Stimulated activated naive B cell treated with anti-CD40 and anti-IgM and Interleukin-4, amounts not matched to agents 10 μg/mL and 1 μg/mL and 100 μg/mL, for 72 hours (primary cell): ENCODE measurements around the gene ZNF516.

Source experiments
- ATAC-seq, 2 donors: fragments of 150-1000 bp; cut with Tn5 transposase; replicated peaks; 2 replicates each; pipeline ENCODE4 v1.10.0; 2021; ENCODE audit warnings: moderate library complexity in 1 of 2
- DNase-seq: peaks from one replicate; pipeline ENCODE4 v3.0.0; 2021
- H3K27ac Mint-ChIP-seq: one replicate; pipeline ENCODE4 v1.8.0; 2022; ENCODE audit warnings: mild to moderate bottlenecking, mixed read lengths
- H3K27me3 Mint-ChIP-seq, 2 donors: one replicate each; pipeline ENCODE4 v1.8.0; 2022; ENCODE audit warnings: mixed read lengths in 2 of 2
- H3K36me3 Mint-ChIP-seq, 2 donors: one replicate each; pipeline ENCODE4 v1.8.0; 2022; ENCODE audit warnings: mixed read lengths in 2 of 2, mild to moderate bottlenecking in 1 of 2
- H3K4me1 Mint-ChIP-seq, 2 donors: one replicate each; pipeline ENCODE4 v1.8.0; 2022; ENCODE audit warnings: mixed read lengths in 2 of 2, mild to moderate bottlenecking in 1 of 2
- H3K4me3 Mint-ChIP-seq, 2 donors: one replicate each; pipeline ENCODE4 v1.8.0; 2022; ENCODE audit warnings: mild to moderate bottlenecking in 2 of 2, mixed read lengths in 2 of 2, moderate library complexity in 1 of 2
- H3K9me3 Mint-ChIP-seq, 2 donors: one replicate each; pipeline ENCODE4 v1.8.0; 2022; ENCODE audit warnings: mixed read lengths in 2 of 2, mild to moderate bottlenecking in 1 of 2

Gene ZNF516

DNA sequence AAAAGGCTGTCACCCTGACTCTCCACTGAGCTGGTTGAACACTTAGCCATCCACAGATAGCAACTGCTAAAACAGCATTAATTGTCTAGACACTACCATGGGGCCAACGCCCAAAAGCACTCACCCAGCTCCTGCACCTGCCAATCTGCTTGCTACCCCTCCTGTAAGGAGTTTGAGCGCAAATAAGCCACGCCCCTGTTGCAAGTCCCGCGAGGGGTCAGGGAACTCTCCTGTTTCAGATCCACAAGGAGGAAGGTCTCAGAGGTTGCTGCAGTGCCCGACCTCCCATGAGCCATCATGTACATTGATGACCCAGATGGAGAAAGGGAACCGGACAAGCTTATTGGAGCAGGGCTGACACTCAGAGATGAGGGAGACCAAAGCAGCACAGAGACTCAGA is 106.8 kb downstream of the ZNF516 start:
- Mint-ChIP-seq H3K27ac (peak overlapping the region; percentile 51), H3K4me3 (no peak overlapping the region), H3K27me3 (no peaks in the 10 kb centered on the region), H3K36me3 (peaks cover 21 to 36% of the 10 kb centered on the region in 2 donors), H3K4me1 (peaks cover 41 to 61% of the 10 kb centered on the region in 2 donors), H3K9me3 (peaks cover 0 to 5% of the 10 kb centered on the region in 2 donors)
- ATAC-seq (no peak), DNase-seq (no peak)

DNA sequence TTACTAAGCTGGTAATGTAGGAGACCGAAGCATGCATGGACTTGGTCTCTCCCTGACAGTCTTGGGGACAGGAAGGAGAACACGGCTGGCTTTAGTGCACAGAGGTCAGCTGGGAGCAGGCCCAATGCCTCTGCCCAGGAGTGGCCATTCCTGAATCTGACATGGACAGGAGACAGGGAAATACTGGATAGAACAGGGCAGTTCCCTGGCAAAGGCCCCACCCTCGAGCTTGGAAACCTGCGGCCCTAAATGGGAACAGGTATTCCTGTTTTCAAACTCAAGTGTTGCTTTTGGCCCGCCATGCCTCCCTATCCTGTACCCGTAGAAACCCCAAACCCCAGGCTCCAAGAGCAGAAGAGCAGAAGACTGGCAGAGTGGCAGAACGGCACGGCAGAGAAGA is 107.4 kb downstream of the ZNF516 start:
- H3K27me3 Mint-ChIP-seq, result no peaks in the 10 kb centered on the region
- no peak overlapping the region for H3K4me3 Mint-ChIP-seq

DNA sequence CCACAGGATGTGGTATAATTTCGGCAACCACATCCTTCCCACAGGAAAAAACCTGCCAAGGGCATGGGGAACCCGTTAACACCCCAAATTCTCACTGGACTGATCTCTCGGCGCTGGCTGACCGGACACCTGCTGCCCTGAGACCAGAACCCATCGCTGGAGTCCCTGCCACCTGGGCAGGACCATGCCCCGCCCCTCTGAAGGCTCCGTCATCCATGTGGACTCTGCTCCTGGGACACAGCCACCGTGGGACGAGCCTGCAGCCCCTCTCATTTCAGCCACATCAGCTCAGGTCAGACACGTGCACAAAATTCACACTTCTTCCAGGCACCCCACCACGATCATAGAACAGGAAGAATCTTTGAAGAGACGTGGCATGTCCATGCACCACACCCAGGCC is 108.2 kb downstream of the ZNF516 start:
- Mint-ChIP-seq H3K4me3 (no peak overlapping the region), H3K9me3 (peaks cover 0 to 5% of the 10 kb centered on the region in 2 donors), H3K27ac (peak overlapping the region; percentile 37), H3K4me1 (peaks cover 37 to 63% of the 10 kb centered on the region in 2 donors), H3K36me3 (peaks cover 17 to 36% of the 10 kb centered on the region in 2 donors), H3K27me3 (no peaks in the 10 kb centered on the region)
- no peak for ATAC-seq
- no peak for DNase-seq

More for the DNA sequence above, 107.4 kb downstream of the ZNF516 start:
- no peak for DNase-seq
- Mint-ChIP-seq H3K9me3 (peaks cover 0 to 5% of the 10 kb centered on the region in 2 donors), H3K4me1 (peaks cover 41 to 65% of the 10 kb centered on the region in 2 donors), H3K27ac (no peak overlapping the region), H3K36me3 (peaks cover 21 to 36% of the 10 kb centered on the region in 2 donors)
- no peak for ATAC-seq

DNA sequence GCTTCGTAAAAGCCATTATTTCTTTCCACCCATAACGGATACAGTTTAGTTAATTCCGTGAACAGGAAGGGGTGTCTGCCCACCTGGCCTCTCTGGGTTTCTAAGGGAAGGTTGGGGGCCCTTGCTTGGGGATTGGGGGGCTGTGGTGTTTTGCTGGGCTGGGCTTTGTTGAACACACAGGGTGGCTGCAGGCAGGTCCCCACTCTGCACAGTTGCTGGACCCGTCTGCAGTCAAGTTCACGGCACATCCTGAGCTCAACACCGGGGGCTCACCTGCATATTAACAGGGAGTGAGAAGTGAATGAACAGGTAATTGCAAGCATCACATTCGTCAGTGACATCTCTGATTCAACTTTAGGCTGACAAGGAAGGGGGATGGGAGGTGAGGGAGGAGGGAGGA is 109.0 kb downstream of the ZNF516 start:
- Mint-ChIP-seq H3K27ac (no peak overlapping the region), H3K36me3 (peaks cover 13 to 29% of the 10 kb centered on the region in 2 donors), H3K4me3 (no peak overlapping the region), H3K27me3 (no peaks in the 10 kb centered on the region), H3K4me1 (peaks cover 29 to 54% of the 10 kb centered on the region in 2 donors), H3K9me3 (peaks cover 0 to 5% of the 10 kb centered on the region in 2 donors)
- ATAC-seq (no peak), DNase-seq (no peak)

DNA sequence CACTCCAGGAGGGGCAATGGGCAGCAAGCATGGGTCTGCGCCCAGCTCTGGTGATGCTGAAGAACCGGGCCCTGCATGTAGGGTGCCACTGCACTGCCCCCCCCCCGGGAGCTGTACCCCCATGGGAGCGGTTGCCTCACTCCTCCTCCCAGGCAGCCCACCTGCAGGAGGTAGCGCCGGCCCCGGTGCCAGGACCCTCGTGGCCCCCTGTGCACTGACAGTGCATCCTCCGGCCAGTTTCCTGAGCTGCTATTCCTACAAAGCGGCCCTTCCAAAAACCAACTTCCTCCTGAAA is 109.4 kb downstream of the ZNF516 start:
- Mint-ChIP-seq H3K27me3 (no peaks in the 10 kb centered on the region), H3K4me3 (no peak overlapping the region), H3K9me3 (peaks cover 0 to 5% of the 10 kb centered on the region in 2 donors), H3K36me3 (peaks cover 18 to 32% of the 10 kb centered on the region in 2 donors), H3K4me1 (peaks cover 26 to 50% of the 10 kb centered on the region in 2 donors), H3K27ac (no peak overlapping the region)
- no peak for DNase-seq
- no peak for ATAC-seq

DNA sequence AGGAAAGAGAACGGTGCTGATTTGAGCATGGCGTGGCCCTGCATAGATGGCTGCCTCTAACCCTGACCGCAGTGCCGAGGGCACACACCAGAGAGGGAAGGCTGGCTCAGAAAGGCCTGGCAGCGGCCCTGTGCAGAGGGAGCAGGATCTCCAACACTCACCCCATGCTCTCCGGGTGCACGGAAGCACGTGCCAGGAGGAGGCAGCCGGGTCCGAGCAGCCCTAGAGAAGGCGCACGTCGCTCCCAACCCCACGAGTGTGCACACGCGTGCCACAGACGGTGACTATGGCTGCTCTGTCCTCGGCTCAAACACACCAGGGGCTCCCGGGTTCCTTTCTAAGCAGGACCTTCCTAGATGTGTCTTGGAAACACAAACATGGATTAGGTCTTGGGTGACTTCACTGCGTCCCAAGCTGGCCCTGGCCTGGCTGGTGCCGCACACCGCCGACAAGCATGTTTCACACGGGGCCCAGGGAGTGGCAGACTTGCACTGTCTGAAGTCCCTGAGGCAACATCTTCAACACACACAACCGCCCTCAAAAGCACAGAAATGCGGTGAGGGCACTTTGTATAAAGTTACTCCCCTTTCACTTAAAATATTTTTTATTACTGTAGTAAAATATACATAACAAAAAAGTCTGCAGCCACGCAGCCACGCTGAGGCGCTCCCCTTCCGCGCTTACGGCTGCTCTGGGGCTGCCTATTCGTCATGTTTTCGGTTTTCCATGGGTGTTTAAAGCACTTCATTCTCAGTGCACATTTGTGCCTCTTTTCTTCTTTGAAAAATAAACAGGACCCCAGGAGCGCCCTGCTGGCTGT is 110.0 kb downstream of the ZNF516 start:
- DNase-seq, result no peak
- no peaks in the 10 kb centered on the region for H3K27me3 Mint-ChIP-seq
- peak overlapping the region; percentile 37 for H3K27ac Mint-ChIP-seq
- H3K36me3 Mint-ChIP-seq, result peaks cover 21 to 37% of the 10 kb centered on the region in 2 donors
- peaks cover 23 to 44% of the 10 kb centered on the region in 2 donors for H3K4me1 Mint-ChIP-seq
- H3K9me3 Mint-ChIP-seq, result peaks cover 0 to 5% of the 10 kb centered on the region in 2 donors
- H3K4me3 Mint-ChIP-seq, result no peak overlapping the region
- no peak for ATAC-seq

DNA sequence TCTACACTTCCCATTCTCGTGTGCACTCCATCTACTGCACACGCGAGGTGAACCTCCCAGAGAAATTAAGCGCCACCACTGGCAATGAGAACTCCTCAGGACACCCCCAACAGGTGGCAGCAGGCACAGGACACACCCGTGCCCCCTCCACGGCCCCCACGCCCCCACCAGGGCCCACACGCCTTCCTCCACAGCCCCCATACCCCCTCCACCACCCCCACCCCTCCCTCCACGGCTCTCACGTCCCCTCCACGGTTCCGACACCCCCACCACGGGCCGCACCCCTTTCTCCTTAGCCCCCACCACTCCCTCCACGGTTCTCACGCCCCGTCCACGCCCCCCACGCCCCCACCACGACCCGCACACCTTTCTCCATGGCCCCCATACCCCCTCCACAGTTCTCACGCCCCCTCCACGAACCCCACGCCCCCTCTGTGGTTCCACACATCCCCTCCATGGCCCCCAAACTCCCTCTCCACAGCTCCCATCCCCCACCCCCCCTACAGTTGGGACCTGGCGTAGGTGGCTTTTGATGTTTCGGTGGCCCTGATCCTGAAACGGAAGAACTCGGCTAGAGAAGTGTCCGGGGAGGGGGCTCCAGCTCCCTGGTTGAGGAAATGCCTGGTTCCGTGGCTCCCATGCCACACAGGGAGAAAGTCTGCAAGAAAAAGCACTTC is 110.8 kb downstream of the ZNF516 start:
- peak overlapping the region; percentile 37 for H3K27ac Mint-ChIP-seq
- no peak overlapping the region for H3K4me3 Mint-ChIP-seq
- peaks cover 28 to 45% of the 10 kb centered on the region in 2 donors for H3K36me3 Mint-ChIP-seq
- no peaks in the 10 kb centered on the region for H3K27me3 Mint-ChIP-seq
- peaks cover 17 to 39% of the 10 kb centered on the region in 2 donors for H3K4me1 Mint-ChIP-seq
- ATAC-seq, result no peak
- DNase-seq, result no peak
- H3K9me3 Mint-ChIP-seq, result peaks cover 0 to 5% of the 10 kb centered on the region in 2 donors

DNA sequence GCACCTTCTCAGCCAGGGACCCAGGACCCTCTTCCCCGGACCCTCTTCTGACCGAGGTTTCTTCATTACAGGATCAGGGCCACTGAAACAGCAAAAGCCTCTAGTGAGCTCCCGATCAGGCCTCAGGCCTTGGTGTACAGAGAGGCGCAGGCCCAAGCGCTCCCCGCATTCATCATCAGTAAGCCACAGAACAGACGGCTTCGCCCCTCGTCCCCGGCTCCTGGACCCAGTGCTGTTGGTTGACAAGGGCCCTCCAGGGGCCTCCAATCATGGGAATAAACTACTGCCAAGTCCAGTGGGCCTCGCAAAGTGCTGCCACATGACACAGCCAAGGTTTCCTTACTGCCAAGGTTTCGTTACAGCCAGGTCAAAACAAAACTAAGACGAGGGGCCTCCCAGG is 111.4 kb downstream of the ZNF516 start:
- ATAC-seq, result no peak
- peaks cover 15 to 35% of the 10 kb centered on the region in 2 donors for H3K4me1 Mint-ChIP-seq
- H3K27ac Mint-ChIP-seq, result peak overlapping the region; percentile 57
- peaks cover 0 to 5% of the 10 kb centered on the region in 2 donors for H3K9me3 Mint-ChIP-seq
- H3K4me3 Mint-ChIP-seq, result no peak overlapping the region
- H3K27me3 Mint-ChIP-seq, result no peaks in the 10 kb centered on the region
- peaks cover 26 to 38% of the 10 kb centered on the region in 2 donors for H3K36me3 Mint-ChIP-seq
- DNase-seq, result no peak

DNA sequence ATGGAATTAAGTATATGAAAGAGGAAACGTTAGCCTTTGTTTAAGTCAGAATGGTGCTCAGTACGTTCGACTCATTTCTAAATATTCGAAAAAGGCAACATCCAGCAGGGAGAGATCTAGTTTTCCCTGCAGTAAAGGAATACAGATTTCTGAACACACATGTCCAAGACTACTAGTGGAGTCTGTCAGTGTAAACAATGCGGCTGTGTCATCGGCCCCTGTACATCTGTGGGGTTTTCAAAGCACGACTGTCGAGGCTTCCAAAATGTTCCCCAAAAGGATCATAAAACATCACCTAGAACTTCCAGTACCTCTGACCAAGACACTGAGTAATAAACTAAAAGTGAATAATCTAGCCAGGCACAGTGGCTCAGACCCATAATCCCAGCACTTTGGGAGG is 112.8 kb downstream of the ZNF516 start:
- H3K27ac Mint-ChIP-seq, result no peak overlapping the region
- no peak for ATAC-seq
- peaks cover 22 to 33% of the 10 kb centered on the region in 2 donors for H3K36me3 Mint-ChIP-seq
- H3K4me3 Mint-ChIP-seq, result no peak overlapping the region
- no peaks in the 10 kb centered on the region for H3K27me3 Mint-ChIP-seq
- H3K9me3 Mint-ChIP-seq, result no peaks in the 10 kb centered on the region
- DNase-seq, result no peak
- peaks cover 5 to 21% of the 10 kb centered on the region in 2 donors for H3K4me1 Mint-ChIP-seq

DNA sequence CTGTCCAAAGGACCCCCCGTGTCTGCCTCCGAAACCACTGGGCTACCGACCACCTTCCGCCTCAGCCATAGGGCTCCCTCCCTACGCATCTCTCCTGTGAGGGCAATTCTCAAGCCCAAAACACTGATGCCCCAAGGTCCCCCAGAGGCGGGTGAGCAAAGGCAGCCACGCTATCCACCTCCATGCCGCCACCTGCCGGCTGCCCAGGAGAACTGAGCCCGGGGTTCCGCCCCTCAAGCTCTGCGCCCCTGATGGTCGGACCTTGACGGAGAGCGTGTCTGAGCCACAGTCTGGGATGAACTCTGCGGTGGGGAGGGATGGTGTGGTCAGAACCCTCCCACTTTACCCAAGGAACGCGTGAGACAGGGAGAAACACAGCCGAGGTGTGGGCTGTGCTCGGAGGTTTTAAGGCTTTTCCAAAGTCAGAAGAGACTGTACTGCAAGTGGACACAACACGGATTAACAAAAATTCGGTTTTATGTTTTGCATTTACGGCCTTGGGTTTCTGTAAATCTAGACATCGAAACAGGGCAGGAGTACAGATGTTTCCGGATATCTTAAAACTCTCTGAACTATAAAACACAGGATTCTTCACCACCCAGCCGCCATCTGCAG is 114.1 kb downstream of the ZNF516 start:
- Mint-ChIP-seq H3K9me3 (no peaks in the 10 kb centered on the region), H3K27me3 (no peaks in the 10 kb centered on the region), H3K4me1 (peaks cover 4 to 25% of the 10 kb centered on the region in 2 donors), H3K27ac (no peak overlapping the region), H3K36me3 (peaks cover 30 to 31% of the 10 kb centered on the region in 2 donors), H3K4me3 (no peak overlapping the region)
- DNase-seq (no peak), ATAC-seq (peak in 1 of 2 donors; percentile 12)

DNA sequence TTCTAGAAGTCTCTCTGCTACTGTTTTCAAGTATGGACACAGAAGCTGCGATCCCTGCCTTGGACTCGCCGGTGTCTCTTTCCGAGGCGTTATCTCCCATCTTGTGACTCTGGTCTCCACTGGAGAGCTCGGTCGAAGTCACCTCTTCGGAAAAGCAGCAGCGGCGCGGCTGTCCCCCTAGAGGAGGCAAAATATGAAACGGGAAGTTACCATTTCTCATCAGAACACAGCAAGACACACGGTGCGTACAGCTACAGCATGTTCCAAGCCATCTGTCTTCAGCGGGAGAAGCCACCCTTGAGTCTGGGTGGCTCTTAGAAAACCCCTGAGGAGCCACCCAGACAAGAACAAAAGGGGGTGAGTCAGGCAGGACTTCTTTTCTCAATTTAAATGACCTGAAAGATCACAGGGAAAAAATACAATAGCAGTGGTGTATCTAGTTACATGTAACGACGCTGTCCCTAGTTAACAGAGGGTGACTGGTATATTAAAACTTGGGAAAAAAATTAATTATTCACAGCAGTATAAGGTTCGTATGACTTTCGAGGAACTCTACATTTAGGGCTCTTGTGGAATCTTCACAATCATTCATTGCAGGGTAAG is 114.8 kb downstream of the ZNF516 start:
- no peaks in the 10 kb centered on the region for H3K9me3 Mint-ChIP-seq
- H3K36me3 Mint-ChIP-seq, result peaks cover 35 to 37% of the 10 kb centered on the region in 2 donors
- H3K27me3 Mint-ChIP-seq, result no peaks in the 10 kb centered on the region
- peaks cover 11 to 32% of the 10 kb centered on the region in 2 donors for H3K4me1 Mint-ChIP-seq
- DNase-seq (no peak), ATAC-seq (no peak)
- H3K4me3 Mint-ChIP-seq, result no peak overlapping the region
- H3K27ac Mint-ChIP-seq, result no peak overlapping the region

DNA sequence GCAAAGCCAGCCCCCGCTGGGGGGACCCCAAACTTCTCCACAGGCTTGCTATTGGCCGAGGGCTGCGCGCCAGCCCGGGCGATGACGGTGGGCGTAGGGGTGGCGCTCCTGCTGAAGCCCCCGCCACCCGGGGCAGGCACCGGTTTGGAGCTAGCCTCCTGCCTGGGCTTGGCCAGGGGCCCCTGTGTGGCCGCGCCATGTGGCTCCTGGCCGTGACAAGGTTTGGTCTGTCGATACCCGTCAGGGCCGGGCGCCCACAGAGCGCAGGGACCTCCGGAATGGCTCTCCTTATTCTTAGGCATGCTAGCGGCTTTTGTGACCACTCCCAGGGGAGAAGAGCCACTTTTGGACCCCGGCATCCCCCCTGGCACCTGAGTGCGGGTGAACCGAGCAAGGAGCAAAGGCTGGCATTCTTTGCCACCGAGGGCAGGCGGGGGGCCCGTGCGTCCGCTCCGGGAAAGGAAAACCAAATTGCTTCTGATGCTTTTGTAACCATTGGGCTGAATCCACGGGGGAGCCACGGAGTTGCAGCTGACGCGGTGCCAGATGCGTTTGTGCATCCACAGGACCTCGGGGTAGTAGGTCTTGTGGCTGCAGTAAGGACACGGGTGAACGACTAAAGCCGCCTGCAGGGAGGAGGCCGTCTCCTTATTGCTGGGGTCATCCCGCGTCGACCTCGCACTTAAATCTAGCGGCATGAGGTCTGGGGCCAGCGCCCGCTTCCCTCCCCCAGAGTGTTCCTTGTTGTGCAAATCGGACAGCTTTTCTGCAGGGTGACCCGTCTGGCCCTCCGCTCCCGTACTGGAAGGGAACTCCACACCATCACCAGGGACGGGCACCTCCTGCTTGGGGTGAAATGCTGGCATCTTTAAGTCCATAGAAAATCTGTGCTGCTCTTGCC is 115.6 kb downstream of the ZNF516 start:
- H3K4me1 Mint-ChIP-seq, result peaks cover 19 to 40% of the 10 kb centered on the region in 2 donors
- H3K4me3 Mint-ChIP-seq, result no peak overlapping the region
- no peaks in the 10 kb centered on the region for H3K9me3 Mint-ChIP-seq
- no peak for DNase-seq
- H3K27me3 Mint-ChIP-seq, result no peaks in the 10 kb centered on the region
- no peak overlapping the region for H3K27ac Mint-ChIP-seq
- ATAC-seq, result no peak
- peaks cover 40 to 41% of the 10 kb centered on the region in 2 donors for H3K36me3 Mint-ChIP-seq

DNA sequence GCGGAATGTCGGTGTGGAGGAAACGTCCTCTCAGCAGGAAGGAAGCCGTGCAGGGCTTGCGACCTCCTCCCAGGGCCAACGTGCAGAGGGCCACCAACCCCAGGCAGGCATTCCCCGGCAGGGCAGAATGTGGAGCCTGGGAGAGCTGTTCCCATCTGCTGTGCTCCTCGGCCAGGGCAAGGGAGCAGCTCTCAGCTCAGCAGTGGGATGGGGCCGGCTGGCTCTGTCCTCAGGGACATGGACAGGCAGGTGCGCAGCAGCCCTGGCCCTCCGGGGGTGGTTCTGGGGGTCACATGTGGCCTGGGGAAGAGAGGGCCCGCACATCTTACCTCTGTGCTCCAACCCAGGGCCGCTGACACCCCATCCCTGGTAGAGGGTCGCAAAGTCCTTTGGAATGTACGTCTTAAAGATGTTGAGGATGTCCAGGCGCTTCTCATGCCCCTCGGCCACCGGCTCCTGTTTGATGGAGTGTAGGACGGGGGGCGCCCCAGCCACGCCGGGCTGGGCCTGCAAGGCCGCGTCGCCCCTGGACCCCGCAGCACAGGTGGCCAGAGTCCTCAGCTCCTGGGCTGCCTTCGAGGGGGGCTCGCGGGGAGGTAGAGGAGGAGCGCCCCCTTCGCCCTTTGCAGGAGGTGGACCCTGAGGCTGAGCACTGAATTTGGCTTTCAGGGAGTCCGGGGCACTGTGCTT is 116.4 kb downstream of the ZNF516 start:
- H3K4me1 Mint-ChIP-seq, result peaks cover 23 to 45% of the 10 kb centered on the region in 2 donors
- no peak overlapping the region for H3K4me3 Mint-ChIP-seq
- DNase-seq (no peak), ATAC-seq (no peak)
- H3K27me3 Mint-ChIP-seq, result no peaks in the 10 kb centered on the region
- H3K9me3 Mint-ChIP-seq, result no peaks in the 10 kb centered on the region
- H3K27ac Mint-ChIP-seq, result no peak overlapping the region
- peaks cover 41 to 43% of the 10 kb centered on the region in 2 donors for H3K36me3 Mint-ChIP-seq
